BJ (cell line): Measurements from ENCODE around the gene TASP1. TPM values are rescaled to one million over a fixed set of nuclear protein-coding genes. Genes with fewer than 3 reads are reported as not detected.
"Not testable (repeated sequence)": the region's sequence is repeated elsewhere in the genome, so short reads cannot be mapped to it uniquely, and the experiment has no call there.

Experiments used
- CTCF ChIA-PET: fragments of 350-600 bp; formaldehyde crosslinking; extraction: SDS; loops from one replicate; lab custom pipeline; 2021; ENCODE audit warnings: antibody characterized with exemption, inconsistent platforms; lab: Yijun Ruan, JAX
- POLR2A ChIA-PET: fragments of 300-600 bp; sonication (Branson Sonifier 250); formaldehyde crosslinking; extraction: SDS; loops from one replicate; lab custom pipeline; 2021; ENCODE audit warnings: antibody characterized with exemption; lab: Charles Lee
- DNase-seq: peaks from one replicate; pipeline ENCODE4 v3.0.0-alpha.2; 2011; ENCODE audit warnings: low read depth
- H3K27me3 ChIP-seq: 2 replicates; pipeline ENCODE4 v1.6.0; 2011; ENCODE audit warnings: low read length; ENCODE audit not compliant: control insufficient read depth, insufficient read depth
- H3K36me3 ChIP-seq: 2 replicates; pipeline ENCODE4 v1.5.1; 2011; ENCODE audit warnings: low read length; ENCODE audit not compliant: control insufficient read depth, insufficient read depth
- H3K4me3 ChIP-seq: 2 replicates; pipeline ENCODE4 v1.5.1; 2011; ENCODE audit warnings: low read depth, mild to moderate bottlenecking, control low read depth, low read length
- CTCF ChIP-seq: IDR thresholded peaks from 2 replicates; pipeline ENCODE4 v1.5.1; 2011; ENCODE audit warnings: low read depth, mild to moderate bottlenecking, control low read depth, inconsistent platforms, low read length, moderate library complexity; ENCODE audit not compliant: insufficient read depth
- polyA plus RNA-seq: library from polyadenylated mRNA; depleted of rRNA; stranded (reverse); fragments of >200 nt; gene quantifications from 2 replicates; pipeline ENCODE4 v1.2.3, GENCODE V29; 2011

Gene TASP1
- polyA plus RNA-seq, 1 experiment = 5.4 TPM

- CTCF ChIA-PET = interaction anchor here (1.1 kb wide), 1 partner anchor 10 kb away, joined by 3 read pairs; no protein-coding TSS in a partner anchor
- POLR2A ChIA-PET = no interaction called here
- DNase-seq = no peak
These were observed 9.8 kb upstream of the TASP1 start for GRCh38 chr20:13648291-13649228.

DNA sequence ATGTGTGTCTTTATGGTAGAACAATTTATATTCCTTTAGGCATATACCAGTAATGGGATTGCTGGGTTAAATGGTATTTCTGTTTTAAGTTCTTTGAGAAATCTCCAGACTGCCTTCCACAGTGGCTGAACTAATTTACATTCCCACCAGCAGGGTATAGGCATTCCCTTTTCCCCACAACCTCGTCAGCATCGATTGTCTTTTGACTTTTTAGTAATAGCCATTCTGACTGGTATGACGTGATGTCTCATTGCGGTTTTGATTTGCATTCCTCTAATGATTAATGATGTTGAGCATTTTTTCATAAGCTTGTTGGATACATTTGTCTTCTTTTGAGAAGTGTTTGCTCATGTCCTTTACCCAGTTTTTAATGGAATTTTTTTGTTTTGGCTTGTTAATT lies 5.3 kb upstream of the TASP1 start:
- no peak for TF ChIP-seq CTCF
- Histone ChIP-seq H3K36me3 (no peaks in the 10 kb centered on the region), H3K4me3 (no peak overlapping the region), H3K27me3 (peaks cover 1% of the 10 kb centered on the region; the same call in 1 of the 2 replicates)
- POLR2A ChIA-PET = no interaction called here
- DNase-seq = no peak
- CTCF ChIA-PET = no interaction called here

More at GRCh38 chr20:13648291-13649228, 9.8 kb upstream of the TASP1 start:
- no peaks in the 10 kb centered on the region for H3K36me3 ChIP-seq
- no peak for TF ChIP-seq CTCF
- H3K27me3 ChIP-seq = peaks cover 2% of the 10 kb centered on the region; the same call in 1 of the 2 replicates
- no peak overlapping the region for H3K4me3 ChIP-seq

DNA sequence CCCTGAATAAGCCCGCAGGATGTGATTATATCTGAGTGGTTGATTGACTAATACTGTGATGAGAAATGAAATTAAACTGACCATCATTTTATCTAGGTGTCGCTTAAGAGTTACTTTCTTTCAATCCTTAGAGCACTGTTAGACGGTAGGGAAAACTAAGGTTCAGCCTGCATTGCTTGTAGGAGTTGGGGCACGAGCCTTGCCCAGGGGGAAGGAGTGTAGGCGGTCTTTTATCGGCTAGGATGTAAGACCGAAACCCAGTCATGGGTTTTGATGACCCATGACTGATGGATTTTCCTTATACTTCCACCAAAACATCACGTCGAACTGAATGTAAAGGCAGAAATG lies 392 bp upstream of the TASP1 start:
- H3K4me3 ChIP-seq = peak overlapping the region; percentile 100
- POLR2A ChIA-PET = no interaction called here
- H3K27me3 ChIP-seq = peaks cover 1% of the 10 kb centered on the region; the same call in 1 of the 2 replicates
- DNase-seq = no peak
- CTCF ChIA-PET = no interaction called here
- no peak for TF ChIP-seq CTCF
- H3K36me3 ChIP-seq = no peaks in the 10 kb centered on the region

DNA sequence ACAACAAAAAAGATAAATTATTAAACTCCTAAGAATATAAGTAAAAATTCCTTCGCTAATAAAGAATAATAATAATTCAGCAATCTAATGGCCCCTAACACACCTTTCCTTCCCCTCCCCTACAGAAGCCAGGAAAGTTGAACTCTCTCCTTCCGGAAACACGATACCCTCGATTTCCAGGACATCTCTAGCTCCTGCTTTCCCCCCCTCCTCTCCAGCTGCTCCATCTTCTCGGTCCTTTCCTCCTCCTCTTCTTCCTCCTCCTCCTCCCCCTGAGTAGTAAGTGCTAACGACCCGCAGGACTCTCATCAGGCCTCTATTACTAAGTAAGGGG lies 603 bp downstream of the TASP1 start:
- TF ChIP-seq CTCF = no peak
- no peaks in the 10 kb centered on the region for H3K36me3 ChIP-seq
- POLR2A ChIA-PET = no interaction called here
- peak overlapping the region; percentile 100 for H3K4me3 ChIP-seq
- peaks cover 1% of the 10 kb centered on the region; the same call in 1 of the 2 replicates for H3K27me3 ChIP-seq
- DNase-seq = no peak
- CTCF ChIA-PET = interaction anchor here (0.6 kb wide), 2 partner anchors 10 to 50 kb away, joined by 3 read pairs; no protein-coding TSS in a partner anchor

GRCh38 chr20:13632431-13632830 lies 6.3 kb downstream of the TASP1 start:
- DNase-seq = no peak
- Histone ChIP-seq H3K36me3 (no peaks in the 10 kb centered on the region), H3K27me3 (no peaks in the 10 kb centered on the region), H3K4me3 (no peak overlapping the region)
- no peak for TF ChIP-seq CTCF
- ChIA-PET CTCF (no interaction called here), POLR2A (no interaction called here)

- CTCF ChIA-PET = interaction anchor here (0.8 kb wide), 2 partner anchors 10 to 16 kb away, joined by 3 read pairs; no protein-coding TSS in a partner anchor
- H3K27me3 ChIP-seq, POLR2A ChIA-PET, H3K4me3 ChIP-seq, H3K36me3 ChIP-seq: not testable (repeated sequence)
- DNase-seq = peak; percentile 16
These were observed 11.2 kb downstream of the TASP1 start for GRCh38 chr20:13627525-13627924.
